Measurements from ENCODE around the gene HSPA1A. TPM values are rescaled to one million over a fixed set of nuclear protein-coding genes. Genes with fewer than 3 reads are reported as not detected.
"Not testable (repeated sequence)": the region's sequence is repeated elsewhere in the genome, so short reads cannot be mapped to it uniquely, and the experiment has no call there.

The HSPA1A gene
- polyA plus RNA-seq, 3 donors, result 83.5 to 115 (median 87.1) TPM

DNA sequence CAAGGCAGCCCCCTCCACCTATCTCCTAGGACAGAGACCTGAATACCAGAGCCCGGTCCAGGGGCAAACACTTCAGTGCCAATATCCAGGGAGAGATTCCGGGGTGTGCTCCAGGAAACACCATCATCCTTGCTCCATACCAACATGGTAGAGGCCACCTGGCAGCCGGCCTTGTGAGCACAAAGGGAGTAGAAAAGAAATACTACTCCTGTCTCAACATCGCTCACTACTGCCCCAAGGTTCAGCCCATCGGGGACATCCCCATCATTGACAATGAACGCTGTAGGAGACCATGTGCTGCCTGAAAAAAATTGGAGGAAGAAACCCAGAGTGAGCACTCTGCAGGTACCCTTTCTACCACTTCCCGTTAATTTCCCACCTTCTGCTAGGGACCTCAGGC is 45.8 kb downstream of the HSPA1A start:
- no peak for DNase-seq (ENCODE audit: low read depth in 3 of 3, low spot score in 2 of 3)

GRCh38 chr6:31861919-31862343 is 46.6 kb downstream of the HSPA1A start:
- no peak for DNase-seq (ENCODE audit: low read depth in 3 of 3, low spot score in 2 of 3)

DNA sequence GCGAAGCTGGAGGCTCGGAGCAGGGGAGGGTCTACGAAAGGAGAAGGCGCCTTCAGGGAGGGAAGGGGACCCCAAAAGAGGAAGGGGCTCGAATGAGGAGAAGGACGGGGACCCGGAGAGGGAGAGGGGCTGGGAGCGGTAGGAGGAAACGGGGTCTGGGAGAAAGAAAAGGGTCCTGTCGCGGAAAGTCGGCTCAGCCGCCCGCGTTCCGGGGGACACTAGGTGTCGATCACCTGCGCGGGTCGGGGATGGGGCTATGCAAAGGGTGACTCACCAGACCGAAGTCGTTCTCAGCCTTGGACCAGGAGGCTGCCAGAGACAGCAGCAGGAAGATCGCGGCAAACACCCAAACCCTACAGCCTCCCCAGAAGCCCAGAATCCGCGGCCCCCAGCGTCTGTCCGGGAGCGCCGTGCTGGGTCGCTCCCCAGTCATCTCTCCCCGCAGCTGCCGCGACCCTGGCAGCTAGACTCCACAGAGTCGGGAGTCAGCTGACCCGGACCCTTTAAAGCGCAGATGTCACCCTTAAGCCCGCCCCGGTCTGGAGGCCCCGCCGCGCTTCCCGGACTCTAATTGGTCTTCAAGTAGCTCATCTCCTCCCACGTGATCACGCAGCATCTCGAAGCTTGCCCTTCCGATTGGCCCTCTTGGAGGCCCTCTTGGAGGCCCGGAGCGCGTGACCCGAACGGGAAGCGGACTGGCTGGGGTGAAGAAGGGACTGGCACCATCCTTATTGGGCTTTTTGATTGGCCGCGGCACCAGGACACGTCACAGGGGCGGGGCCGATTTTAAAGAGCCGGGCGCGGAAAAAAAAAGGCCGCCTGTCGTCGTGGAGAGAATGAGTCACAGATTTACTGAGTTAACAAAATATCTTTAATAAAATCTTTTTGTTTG is 47.2 kb downstream of the HSPA1A start, which contains the start of gene NEU1:
TSS of gene NEU1 (minus strand) at position 478 of the 892 bp plus-strand sequence. CDS start at position 433, 45 bp downstream.
- DNase-seq (ENCODE audit: low read depth in 3 of 3, low spot score in 2 of 3), result peak; percentile 97 to 99 (median 98)

DNA sequence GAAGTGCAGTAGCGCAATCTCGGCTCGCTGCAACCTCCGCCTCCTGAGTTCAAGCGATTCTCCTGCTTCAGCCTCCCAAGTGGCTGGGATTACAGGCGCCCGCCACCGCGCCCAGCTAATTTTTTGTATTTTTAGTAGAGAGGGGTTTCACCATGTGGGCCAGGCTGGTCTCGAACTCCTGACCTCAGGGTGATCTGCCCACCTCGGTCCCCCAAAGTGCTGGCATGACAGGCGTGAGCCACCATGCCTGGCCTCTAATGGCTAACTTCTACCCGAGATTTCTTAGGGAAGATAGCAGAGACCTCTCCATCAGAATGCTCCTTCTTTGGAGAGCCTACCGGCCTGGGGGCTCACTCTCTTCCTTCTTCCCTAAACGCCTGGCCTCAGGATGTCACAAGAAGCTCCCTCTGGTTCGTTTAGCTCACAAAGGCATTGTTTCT is 48.8 kb downstream of the HSPA1A start:
- not testable (repeated sequence) for DNase-seq (ENCODE audit: low read depth in 3 of 3, low spot score in 2 of 3)

- DNase-seq (ENCODE audit: low read depth in 3 of 3, low spot score in 2 of 3), result no peak
These were observed 49.5 kb downstream of the HSPA1A start for GRCh38 chr6:31864818-31865204.

GRCh38 chr6:31865205-31866118 is 50.1 kb downstream of the HSPA1A start:
- DNase-seq (ENCODE audit: low read depth in 3 of 3, low spot score in 2 of 3), result no peak

Other genes with a start within 250 kb of the HSPA1A start
- under 1 TPM; 0.13 to 0.15 (median 0.14) TPM for gene LTA, start 243.3 kb upstream of the HSPA1A start, polyA plus RNA-seq (ENCODE audit: insufficient read length in 3 of 3)
- gene TNF, start 240.0 kb upstream of the HSPA1A start, polyA plus RNA-seq (ENCODE audit: insufficient read length in 3 of 3), result under 1 TPM; 0.16 to 0.31 (median 0.19) TPM
- gene LTB, start 233.1 kb upstream of the HSPA1A start, polyA plus RNA-seq (ENCODE audit: insufficient read length in 3 of 3), result 1 to 10 TPM in 2 of 3 donors, under 1 TPM in 1; 0.89 to 1.4 (median 1.2) TPM
- gene LST1, start 229.3 kb upstream of the HSPA1A start, polyA plus RNA-seq (ENCODE audit: insufficient read length in 3 of 3), result 1 to 10 TPM; 4.9 to 6.5 (median 5.2) TPM
- under 1 TPM in 1 of 3 donors, not detected in 2; 0.16 TPM for gene NCR3, start 222.5 kb upstream of the HSPA1A start, polyA plus RNA-seq (ENCODE audit: insufficient read length in 3 of 3)
- gene AIF1, start 200.3 kb upstream of the HSPA1A start, polyA plus RNA-seq (ENCODE audit: insufficient read length in 3 of 3), result 10 to 100 TPM; 87.4 to 99.7 (median 94.8) TPM
- 100 to 1,000 TPM; 131 to 142 (median 140) TPM for gene PRRC2A, start 194.8 kb upstream of the HSPA1A start, polyA plus RNA-seq (ENCODE audit: insufficient read length in 3 of 3)
- 100 to 1,000 TPM; 212 to 228 (median 226) TPM for gene BAG6, start 162.9 kb upstream of the HSPA1A start, polyA plus RNA-seq (ENCODE audit: insufficient read length in 3 of 3)
- 100 to 1,000 TPM in 2 of 3 donors, 10 to 100 TPM in 1; 91.6 to 131 (median 120) TPM for gene APOM, start 159.6 kb upstream of the HSPA1A start, polyA plus RNA-seq (ENCODE audit: insufficient read length in 3 of 3)
- 10 to 100 TPM; 19.4 to 20.7 (median 20.4) TPM for gene C6orf47, start 154.8 kb upstream of the HSPA1A start, polyA plus RNA-seq (ENCODE audit: insufficient read length in 3 of 3)
- 10 to 100 TPM; 29.5 to 31.0 (median 30.8) TPM for gene GPANK1, start 150.5 kb upstream of the HSPA1A start, polyA plus RNA-seq (ENCODE audit: insufficient read length in 3 of 3)
- gene CSNK2B, start 149.5 kb upstream of the HSPA1A start, polyA plus RNA-seq (ENCODE audit: insufficient read length in 3 of 3), result 100 to 1,000 TPM; 234 to 239 (median 236) TPM
- gene LY6G5B, start 145.6 kb upstream of the HSPA1A start, polyA plus RNA-seq (ENCODE audit: insufficient read length in 3 of 3), result 10 to 100 TPM; 10.4 to 15.6 (median 12.0) TPM
- gene LY6G5C, start 134.5 kb upstream of the HSPA1A start, polyA plus RNA-seq (ENCODE audit: insufficient read length in 3 of 3), result 1 to 10 TPM; 2.4 to 3.2 (median 2.5) TPM
- 10 to 100 TPM; 54.8 to 57.3 (median 55.2) TPM for gene ABHD16A, start 112.2 kb upstream of the HSPA1A start, polyA plus RNA-seq (ENCODE audit: insufficient read length in 3 of 3)
- gene LY6G6F, start 108.7 kb upstream of the HSPA1A start, polyA plus RNA-seq (ENCODE audit: insufficient read length in 3 of 3), result 1 to 10 TPM in 1 of 3 donors, under 1 TPM in 2; 0.44 to 1.5 (median 0.98) TPM
- under 1 TPM in 1 of 3 donors, not detected in 2; 0.34 TPM for gene LY6G6D, start 100.2 kb upstream of the HSPA1A start, polyA plus RNA-seq (ENCODE audit: insufficient read length in 3 of 3)
- under 1 TPM; 0.18 to 0.28 (median 0.22) TPM for gene LY6G6C, start 93.8 kb upstream of the HSPA1A start, polyA plus RNA-seq (ENCODE audit: insufficient read length in 3 of 3)
- gene MPIG6B, start 92.2 kb upstream of the HSPA1A start, polyA plus RNA-seq (ENCODE audit: insufficient read length in 3 of 3), result 1 to 10 TPM; 1.1 to 2.3 (median 1.4) TPM
- gene DDAH2, start 86.2 kb upstream of the HSPA1A start, polyA plus RNA-seq (ENCODE audit: insufficient read length in 3 of 3), result 100 to 1,000 TPM; 157 to 166 (median 162) TPM
- gene CLIC1, start 79.0 kb upstream of the HSPA1A start, polyA plus RNA-seq (ENCODE audit: insufficient read length in 3 of 3), result 100 to 1,000 TPM; 313 to 334 (median 325) TPM
- 10 to 100 TPM; 13.8 to 16.7 (median 15.3) TPM for gene MSH5, start 75.5 kb upstream of the HSPA1A start, polyA plus RNA-seq (ENCODE audit: insufficient read length in 3 of 3)
- 1 to 10 TPM; 2.1 to 7.4 (median 6.0) TPM for gene SAPCD1, start 52.9 kb upstream of the HSPA1A start, polyA plus RNA-seq (ENCODE audit: insufficient read length in 3 of 3)
- 1 to 10 TPM; 6.8 to 9.4 (median 8.5) TPM for gene VWA7, start 38.2 kb upstream of the HSPA1A start, polyA plus RNA-seq (ENCODE audit: insufficient read length in 3 of 3)
- gene VARS1, start 19.8 kb upstream of the HSPA1A start, polyA plus RNA-seq (ENCODE audit: insufficient read length in 3 of 3), result 10 to 100 TPM; 57.2 to 59.4 (median 58.1) TPM
- 10 to 100 TPM; 86.8 to 93.1 (median 87.3) TPM for gene LSM2, start 8.6 kb upstream of the HSPA1A start, polyA plus RNA-seq (ENCODE audit: insufficient read length in 3 of 3)
- gene HSPA1L, start 260 bp upstream of the HSPA1A start, polyA plus RNA-seq (ENCODE audit: insufficient read length in 3 of 3), result 1 to 10 TPM; 4.1 to 4.3 (median 4.3) TPM
- gene HSPA1B, start 12.2 kb downstream of the HSPA1A start, polyA plus RNA-seq (ENCODE audit: insufficient read length in 3 of 3), result 100 to 1,000 TPM; 112 to 164 (median 134) TPM
- 10 to 100 TPM; 69.0 to 89.7 (median 77.5) TPM for gene NEU1, start 47.3 kb downstream of the HSPA1A start, polyA plus RNA-seq (ENCODE audit: insufficient read length in 3 of 3)
- gene SLC44A4, start 63.5 kb downstream of the HSPA1A start, polyA plus RNA-seq (ENCODE audit: insufficient read length in 3 of 3), result 10 to 100 TPM; 34.7 to 45.8 (median 43.8) TPM
- 10 to 100 TPM; 67.9 to 74.0 (median 68.5) TPM for gene EHMT2, start 82.2 kb downstream of the HSPA1A start, polyA plus RNA-seq (ENCODE audit: insufficient read length in 3 of 3)
- gene ZBTB12, start 86.5 kb downstream of the HSPA1A start, polyA plus RNA-seq (ENCODE audit: insufficient read length in 3 of 3), result 10 to 100 TPM; 23.5 to 27.3 (median 25.5) TPM
- 1 to 10 TPM; 3.3 to 4.3 (median 4.0) TPM for gene C2, start 112.2 kb downstream of the HSPA1A start, polyA plus RNA-seq (ENCODE audit: insufficient read length in 3 of 3)
- gene CFB, start 130.6 kb downstream of the HSPA1A start, polyA plus RNA-seq (ENCODE audit: insufficient read length in 3 of 3), result 10 to 100 TPM in 1 of 3 donors, 1 to 10 TPM in 2; 5.0 to 17.5 (median 5.7) TPM
- 10 to 100 TPM; 90.8 to 94.0 (median 92.7) TPM for gene NELFE, start 143.4 kb downstream of the HSPA1A start, polyA plus RNA-seq (ENCODE audit: insufficient read length in 3 of 3)
- 10 to 100 TPM; 35.7 to 49.2 (median 37.6) TPM for gene SKIC2, start 143.6 kb downstream of the HSPA1A start, polyA plus RNA-seq (ENCODE audit: insufficient read length in 3 of 3)
- gene DXO, start 156.6 kb downstream of the HSPA1A start, polyA plus RNA-seq (ENCODE audit: insufficient read length in 3 of 3), result 10 to 100 TPM; 25.7 to 26.8 (median 26.0) TPM
- 10 to 100 TPM; 10.9 to 22.9 (median 13.1) TPM for gene C4A, start 166.5 kb downstream of the HSPA1A start, polyA plus RNA-seq (ENCODE audit: insufficient read length in 3 of 3)
- 10 to 100 TPM; 12.0 to 24.1 (median 14.0) TPM for gene C4B, start 199.3 kb downstream of the HSPA1A start, polyA plus RNA-seq (ENCODE audit: insufficient read length in 3 of 3)
- gene CYP21A2, start 222.9 kb downstream of the HSPA1A start, polyA plus RNA-seq (ENCODE audit: insufficient read length in 3 of 3), result 1 to 10 TPM in 1 of 3 donors, under 1 TPM in 2; 0.55 to 1.3 (median 0.58) TPM

Data from right renal cortex interstitium (tissue), 3 donors.